SK-N-SH treated with all-trans-retinoic acid at 6 μM for 48 hours (cell line): ENCODE results near the gene ONECUT3.

Experiments used
- ATAC-seq: fragments of 200-7000 bp; cut with Tn5 transposase; 3 replicates; pipeline ENCODE4 v1.9.1; 2020; ENCODE audit warnings: mild to moderate bottlenecking, moderate library complexity
- ARNTL ChIP-seq: fragments of 450-650 bp; formaldehyde crosslinking; IDR thresholded peaks from 2 replicates; pipeline ENCODE4 v1.5.0; 2020; ENCODE audit warnings: low read depth, mild to moderate bottlenecking, moderate library complexity, borderline replicate concordance
- BACH2 ChIP-seq: fragments of 250-450 bp; sonication (Bioruptor Pico); IDR thresholded peaks from 2 replicates; pipeline ENCODE4 v1.9.0; 2021; ENCODE audit warnings: mild to moderate bottlenecking, borderline replicate concordance
- CREB5 ChIP-seq: fragments of 250-450 bp; sonication (Bioruptor Pico); IDR thresholded peaks from 2 replicates; pipeline ENCODE4 v1.5.1; 2020; ENCODE audit warnings: low read depth, mild to moderate bottlenecking, moderate library complexity
- CSDC2 ChIP-seq: fragments of 250-450 bp; sonication (Bioruptor Pico); IDR thresholded peaks from 2 replicates; pipeline ENCODE4 v1.5.0; 2020; ENCODE audit warnings: mild to moderate bottlenecking, moderate library complexity
- CSRNP3 ChIP-seq: fragments of 250-450 bp; sonication (Bioruptor Pico); IDR thresholded peaks from 2 replicates; pipeline ENCODE4 v1.5.1; 2021; ENCODE audit warnings: mild to moderate bottlenecking, moderate library complexity
- ESRRG ChIP-seq: fragments of 250-450 bp; sonication (Bioruptor Pico); IDR thresholded peaks from 2 replicates; pipeline ENCODE4 v1.6.1; 2021; ENCODE audit warnings: mild to moderate bottlenecking
- GLIS3 ChIP-seq: fragments of 250-450 bp; sonication (Bioruptor Pico); IDR thresholded peaks from 2 replicates; pipeline ENCODE4 v1.5.0; 2020; ENCODE audit warnings: mild to moderate bottlenecking, moderate library complexity
- ISL1 ChIP-seq: fragments of 250-450 bp; sonication (Bioruptor Pico); IDR thresholded peaks from 2 replicates; pipeline ENCODE4 v2.1.2; 2022; ENCODE audit warnings: mild to moderate bottlenecking, moderate library complexity
- OSR1 ChIP-seq: fragments of 250-450 bp; sonication (Bioruptor Pico); IDR thresholded peaks from 2 replicates; pipeline ENCODE4 v1.8.0; 2022; ENCODE audit warnings: moderate library complexity, mild to moderate bottlenecking, inconsistent platforms
- RARB ChIP-seq: fragments of 250-450 bp; sonication (Bioruptor Pico); IDR thresholded peaks from 2 replicates; pipeline ENCODE4 v1.8.0; 2021; ENCODE audit warnings: mild to moderate bottlenecking, moderate library complexity
- TCF4 ChIP-seq: fragments of 250-450 bp; sonication (Bioruptor Pico); IDR thresholded peaks from 2 replicates; pipeline ENCODE4 v1.8.0; 2021; ENCODE audit warnings: mild to moderate bottlenecking, moderate library complexity, borderline replicate concordance
- TOX ChIP-seq: fragments of 250-450 bp; sonication (Bioruptor Pico); IDR thresholded peaks from 2 replicates; pipeline ENCODE4 v1.8.0; 2021; ENCODE audit warnings: mild to moderate bottlenecking, moderate library complexity, borderline replicate concordance
- TSHZ2 ChIP-seq: fragments of 250-450 bp; sonication (Bioruptor Pico); IDR thresholded peaks from 2 replicates; pipeline ENCODE4 v1.5.0; 2020; ENCODE audit warnings: mild to moderate bottlenecking, moderate library complexity
- ZC3H10 ChIP-seq: fragments of 250-450 bp; sonication (Bioruptor Pico); IDR thresholded peaks from 2 replicates; pipeline ENCODE4 v1.5.1; 2021; ENCODE audit warnings: mild to moderate bottlenecking, moderate library complexity
- ZFP3 ChIP-seq: fragments of 250-450 bp; sonication (Bioruptor Pico); IDR thresholded peaks from 2 replicates; pipeline ENCODE4 v1.5.0; 2020; ENCODE audit warnings: mild to moderate bottlenecking, moderate library complexity
- ZFP30 ChIP-seq: fragments of 450-650 bp; formaldehyde crosslinking; IDR thresholded peaks from 2 replicates; pipeline ENCODE4 v1.5.0; 2022; ENCODE audit warnings: mild to moderate bottlenecking, moderate library complexity
- ZNF565 ChIP-seq: fragments of 450-650 bp; formaldehyde crosslinking; conservative IDR thresholded peaks from 2 replicates; pipeline ENCODE4 v1.5.0; 2020; ENCODE audit warnings: low read depth, mild to moderate bottlenecking, moderate library complexity
- ZNF8 ChIP-seq: fragments of 450-650 bp; formaldehyde crosslinking; IDR thresholded peaks from 2 replicates; pipeline ENCODE4 v1.5.0; 2020; ENCODE audit warnings: mild to moderate bottlenecking, moderate library complexity
- TF ChIP-seq, protein P1 (sequence below): fragments of 250-450 bp; sonication (Bioruptor Pico); IDR thresholded peaks from 2 replicates; pipeline ENCODE4 v1.8.0; 2020; ENCODE audit warnings: mild to moderate bottlenecking, moderate library complexity, borderline replicate concordance

ONECUT3 gene

GRCh38 chr19:1828279-1829238 lies 75.3 kb downstream of the ONECUT3 start (continued):
- TF ChIP-seq CSRNP3 (CRISPR knock-in tag) (no peak), BACH2 (CRISPR knock-in tag) (no peak), CSDC2 (CRISPR knock-in tag) (no peak), ZFP3 (CRISPR knock-in tag) (no peak), ZFP30 (CRISPR knock-in tag) (no peak), ZC3H10 (CRISPR knock-in tag) (no peak), TOX (CRISPR knock-in tag) (no peak)
- TF ChIP-seq, protein P1, sequence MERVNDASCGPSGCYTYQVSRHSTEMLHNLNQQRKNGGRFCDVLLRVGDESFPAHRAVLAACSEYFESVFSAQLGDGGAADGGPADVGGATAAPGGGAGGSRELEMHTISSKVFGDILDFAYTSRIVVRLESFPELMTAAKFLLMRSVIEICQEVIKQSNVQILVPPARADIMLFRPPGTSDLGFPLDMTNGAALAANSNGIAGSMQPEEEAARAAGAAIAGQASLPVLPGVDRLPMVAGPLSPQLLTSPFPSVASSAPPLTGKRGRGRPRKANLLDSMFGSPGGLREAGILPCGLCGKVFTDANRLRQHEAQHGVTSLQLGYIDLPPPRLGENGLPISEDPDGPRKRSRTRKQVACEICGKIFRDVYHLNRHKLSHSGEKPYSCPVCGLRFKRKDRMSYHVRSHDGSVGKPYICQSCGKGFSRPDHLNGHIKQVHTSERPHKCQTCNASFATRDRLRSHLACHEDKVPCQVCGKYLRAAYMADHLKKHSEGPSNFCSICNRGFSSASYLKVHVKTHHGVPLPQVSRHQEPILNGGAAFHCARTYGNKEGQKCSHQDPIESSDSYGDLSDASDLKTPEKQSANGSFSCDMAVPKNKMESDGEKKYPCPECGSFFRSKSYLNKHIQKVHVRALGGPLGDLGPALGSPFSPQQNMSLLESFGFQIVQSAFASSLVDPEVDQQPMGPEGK, result no peak
- TF ChIP-seq, all 23 proteins: peak for 0

GRCh38 chr19:1829958-1830357 lies 76.7 kb downstream of the ONECUT3 start:
- no peak for ATAC-seq
- no peak for TF ChIP-seq ZNF565 (CRISPR knock-in tag)
- no peak for TF ChIP-seq ZFP3 (CRISPR knock-in tag)
- no peak for TF ChIP-seq TOX (CRISPR knock-in tag)
- no peak for TF ChIP-seq CSRNP3 (CRISPR knock-in tag)
- TF ChIP-seq, all 23 proteins: peak for 0

GRCh38 chr19:1830568-1830967 lies 77.3 kb downstream of the ONECUT3 start:
- ATAC-seq, result no peak
- no peak for TF ChIP-seq OSR1
- no peak for TF ChIP-seq CSRNP3 (CRISPR knock-in tag)
- TF ChIP-seq ZNF8, result no peak
- TF ChIP-seq ZNF565 (CRISPR knock-in tag), result no peak
- no peak for TF ChIP-seq TSHZ2 (CRISPR knock-in tag)
- TF ChIP-seq, protein P1, result no peak
- no peak for TF ChIP-seq GLIS3 (CRISPR knock-in tag)
- TF ChIP-seq RARB, result no peak
- TF ChIP-seq CREB5 (CRISPR knock-in tag), result no peak
- TF ChIP-seq ESRRG, result no peak
- TF ChIP-seq ZC3H10 (CRISPR knock-in tag), result no peak
- no peak for TF ChIP-seq ZFP3 (CRISPR knock-in tag)
- TF ChIP-seq ISL1, result no peak
- TF ChIP-seq ARNTL (CRISPR knock-in tag), result no peak
- no peak for TF ChIP-seq CSDC2 (CRISPR knock-in tag)
- no peak for TF ChIP-seq TCF4 (CRISPR knock-in tag)
